ENCODE data around the gene WHRN.

The WHRN gene

DNA sequence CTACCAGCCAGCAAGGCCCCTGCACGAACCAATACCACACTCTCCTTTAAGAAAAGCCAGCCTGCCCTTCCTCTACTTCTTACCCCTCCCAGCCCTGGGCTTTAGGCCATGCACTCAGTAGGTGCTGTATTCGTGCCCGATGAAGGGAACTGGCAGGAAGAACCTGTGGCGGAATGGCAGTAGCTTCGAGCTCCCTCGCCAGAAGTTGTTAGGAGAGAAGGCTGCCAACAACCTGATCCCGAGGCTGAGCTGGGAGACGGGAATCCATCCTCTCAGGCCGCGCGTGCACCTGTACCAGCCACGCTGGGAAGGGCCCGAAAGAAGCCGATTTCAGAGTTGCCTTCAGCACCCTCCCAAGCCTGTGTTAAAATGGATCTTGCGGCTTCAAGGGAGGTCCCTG is 72.2 kb downstream of the WHRN start:
- no peak for DNase-seq (ENCODE audit: low read depth, low spot score)
- no peaks in the 10 kb centered on the region for H3K36me3 ChIP-seq (ENCODE audit: insufficient read depth, insufficient read length, low read length)
- H3K9me3 ChIP-seq (ENCODE audit: insufficient read depth, low read length): no peaks in the 10 kb centered on the region
- no peak overlapping the region for H3K4me3 ChIP-seq (ENCODE audit: insufficient read length, low read depth)
- H3K4me1 ChIP-seq (ENCODE audit: insufficient read depth, insufficient read length): no peaks in the 10 kb centered on the region
- H3K9ac ChIP-seq (ENCODE audit: insufficient read length, low read depth): no peak overlapping the region
- H3K27me3 ChIP-seq (ENCODE audit: insufficient read depth, insufficient read length): no peaks in the 10 kb centered on the region
- TF ChIP-seq SUZ12 (IDR thresholded peaks at IDR 0.05; ENCODE audit: extremely low read depth, insufficient read depth, insufficient read length) (no peak), YY1 (IDR thresholded peaks at IDR 0.05; ENCODE audit: insufficient read depth, insufficient read length) (no peak), ZNF274 (IDR thresholded peaks at IDR 0.05; ENCODE audit: low read depth, low read length) (no peak)

DNA sequence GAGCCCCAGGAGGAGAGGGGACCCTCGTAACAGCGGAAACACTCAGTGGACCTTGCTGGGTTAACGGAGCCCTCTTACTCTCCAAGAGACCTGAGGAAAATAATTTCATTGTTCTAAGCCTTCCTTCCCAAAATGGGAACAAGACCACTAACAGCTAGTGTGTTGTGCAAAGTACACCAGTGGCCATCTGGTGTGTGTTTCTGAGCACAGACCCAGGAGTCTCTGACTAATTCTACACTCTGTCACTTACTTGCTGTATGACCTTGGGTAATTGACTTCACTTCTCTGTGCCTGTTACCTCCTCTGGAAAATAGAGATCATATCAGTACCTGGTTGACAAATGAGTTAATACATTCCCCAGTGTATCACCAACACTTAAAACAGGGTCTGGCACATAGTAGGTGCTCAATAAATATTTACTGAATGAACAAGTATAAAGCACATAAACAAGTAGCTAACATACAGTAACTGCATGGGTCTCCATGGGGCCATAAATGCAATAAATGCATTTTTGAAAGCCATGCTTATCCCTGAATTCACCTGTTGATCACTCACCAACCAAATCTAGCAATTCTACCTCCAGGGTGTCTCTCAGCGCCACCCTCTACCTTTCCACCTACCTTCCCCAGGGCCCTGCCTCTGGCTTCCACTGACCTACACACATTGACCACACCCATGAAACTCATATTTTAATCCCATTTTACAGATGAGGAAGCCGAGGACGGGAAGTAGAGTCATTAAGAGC is 72.8 kb downstream of the WHRN start:
- no peaks in the 10 kb centered on the region for H3K27me3 ChIP-seq (ENCODE audit: insufficient read depth, insufficient read length)
- H3K36me3 ChIP-seq (ENCODE audit: insufficient read depth, insufficient read length, low read length): no peaks in the 10 kb centered on the region
- H3K4me1 ChIP-seq (ENCODE audit: insufficient read depth, insufficient read length): no peaks in the 10 kb centered on the region
- H3K9me3 ChIP-seq (ENCODE audit: insufficient read depth, low read length): no peaks in the 10 kb centered on the region
- DNase-seq (ENCODE audit: low read depth, low spot score): no peak
- no peak overlapping the region for H3K9ac ChIP-seq (ENCODE audit: insufficient read length, low read depth)
- no peak for TF ChIP-seq ZNF274 (IDR thresholded peaks at IDR 0.05; ENCODE audit: low read depth, low read length)
- no peak for TF ChIP-seq SUZ12 (IDR thresholded peaks at IDR 0.05; ENCODE audit: extremely low read depth, insufficient read depth, insufficient read length)
- no peak for TF ChIP-seq YY1 (IDR thresholded peaks at IDR 0.05; ENCODE audit: insufficient read depth, insufficient read length)
- no peak overlapping the region for H3K4me3 ChIP-seq (ENCODE audit: insufficient read length, low read depth)

DNA sequence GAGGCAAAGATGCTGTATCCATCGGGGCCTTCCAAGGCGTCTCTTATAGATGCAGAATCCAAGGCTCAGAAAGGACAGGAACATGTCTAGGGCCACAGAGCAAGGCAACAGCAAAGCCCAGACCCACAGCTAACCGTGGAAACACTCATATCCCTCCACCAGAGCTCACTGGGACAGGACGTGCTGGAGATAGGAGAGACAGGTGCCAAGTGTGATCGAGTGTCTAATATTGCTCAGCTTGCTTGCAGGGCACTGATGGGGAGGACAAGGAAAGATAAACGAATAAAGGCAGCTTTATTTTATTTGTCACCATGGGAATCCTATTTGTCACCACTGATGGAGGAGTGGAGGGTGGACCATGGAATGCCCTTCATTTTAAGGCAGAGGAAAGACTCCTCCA is 73.5 kb downstream of the WHRN start:
- no peak for TF ChIP-seq ZNF274 (IDR thresholded peaks at IDR 0.05; ENCODE audit: low read depth, low read length)
- Histone ChIP-seq H3K9ac (ENCODE audit: insufficient read length, low read depth) (no peak overlapping the region), H3K9me3 (ENCODE audit: insufficient read depth, low read length) (no peaks in the 10 kb centered on the region), H3K27me3 (ENCODE audit: insufficient read depth, insufficient read length) (no peaks in the 10 kb centered on the region), H3K4me1 (ENCODE audit: insufficient read depth, insufficient read length) (no peaks in the 10 kb centered on the region), H3K4me3 (ENCODE audit: insufficient read length, low read depth) (no peak overlapping the region), H3K36me3 (ENCODE audit: insufficient read depth, insufficient read length, low read length) (no peaks in the 10 kb centered on the region)
- DNase-seq (ENCODE audit: low read depth, low spot score): no peak

DNA sequence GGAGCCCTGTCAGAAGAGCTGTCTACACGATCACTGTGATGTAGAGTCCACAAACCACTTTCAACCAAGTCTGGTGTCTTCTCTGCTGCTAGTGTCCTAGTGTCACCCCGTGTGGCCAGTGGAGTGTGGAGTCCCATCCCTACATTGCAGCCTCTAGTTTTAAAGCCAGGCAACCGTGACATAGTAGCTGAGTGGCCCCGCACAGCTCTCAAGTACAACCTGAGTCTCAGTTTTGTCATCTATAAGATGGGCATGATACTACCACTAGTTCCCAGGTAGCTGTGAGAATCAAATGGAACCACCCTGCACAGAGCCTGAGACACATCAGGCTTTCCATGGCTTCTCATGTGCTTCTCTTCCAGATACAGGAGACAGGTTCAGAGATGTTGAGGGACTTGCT is 74.3 kb downstream of the WHRN start:
- Histone ChIP-seq H3K9ac (ENCODE audit: insufficient read length, low read depth) (no peak overlapping the region), H3K36me3 (ENCODE audit: insufficient read depth, insufficient read length, low read length) (no peaks in the 10 kb centered on the region), H3K4me1 (ENCODE audit: insufficient read depth, insufficient read length) (no peaks in the 10 kb centered on the region), H3K9me3 (ENCODE audit: insufficient read depth, low read length) (no peaks in the 10 kb centered on the region), H3K4me3 (ENCODE audit: insufficient read length, low read depth) (no peak overlapping the region), H3K27me3 (ENCODE audit: insufficient read depth, insufficient read length) (no peaks in the 10 kb centered on the region)
- TF ChIP-seq ZNF274 (IDR thresholded peaks at IDR 0.05; ENCODE audit: low read depth, low read length) (no peak), YY1 (IDR thresholded peaks at IDR 0.05; ENCODE audit: insufficient read depth, insufficient read length) (no peak), SUZ12 (IDR thresholded peaks at IDR 0.05; ENCODE audit: extremely low read depth, insufficient read depth, insufficient read length) (no peak)
- no peak for DNase-seq (ENCODE audit: low read depth, low spot score)

DNA sequence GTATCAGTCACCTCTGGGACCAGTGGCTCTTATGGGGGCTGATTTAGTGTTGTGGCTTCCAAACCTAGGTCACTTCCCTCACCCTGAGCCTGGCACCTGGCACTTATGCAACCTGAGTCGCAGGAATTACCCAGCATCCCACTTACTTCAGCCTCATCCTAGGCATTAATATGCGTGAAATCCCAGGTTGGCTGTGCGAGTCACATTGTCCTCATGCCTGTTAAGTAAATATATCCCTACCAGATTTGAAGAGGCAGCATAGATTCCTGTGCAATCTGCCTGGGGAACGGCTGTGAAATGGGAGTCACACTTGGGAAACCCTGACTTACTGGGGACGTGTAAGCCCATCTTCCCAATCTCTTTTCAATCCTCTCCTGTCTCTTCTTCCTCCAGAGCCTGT is 74.8 kb downstream of the WHRN start:
- H3K4me1 ChIP-seq (ENCODE audit: insufficient read depth, insufficient read length): no peaks in the 10 kb centered on the region
- H3K9ac ChIP-seq (ENCODE audit: insufficient read length, low read depth): no peak overlapping the region
- TF ChIP-seq YY1 (IDR thresholded peaks at IDR 0.05; ENCODE audit: insufficient read depth, insufficient read length): no peak
- no peak for TF ChIP-seq ZNF274 (IDR thresholded peaks at IDR 0.05; ENCODE audit: low read depth, low read length)
- no peak for TF ChIP-seq SUZ12 (IDR thresholded peaks at IDR 0.05; ENCODE audit: extremely low read depth, insufficient read depth, insufficient read length)
- H3K27me3 ChIP-seq (ENCODE audit: insufficient read depth, insufficient read length): no peaks in the 10 kb centered on the region
- H3K36me3 ChIP-seq (ENCODE audit: insufficient read depth, insufficient read length, low read length): no peaks in the 10 kb centered on the region
- no peak for DNase-seq (ENCODE audit: low read depth, low spot score)
- H3K4me3 ChIP-seq (ENCODE audit: insufficient read length, low read depth): no peak overlapping the region
- H3K9me3 ChIP-seq (ENCODE audit: insufficient read depth, low read length): no peaks in the 10 kb centered on the region

DNA sequence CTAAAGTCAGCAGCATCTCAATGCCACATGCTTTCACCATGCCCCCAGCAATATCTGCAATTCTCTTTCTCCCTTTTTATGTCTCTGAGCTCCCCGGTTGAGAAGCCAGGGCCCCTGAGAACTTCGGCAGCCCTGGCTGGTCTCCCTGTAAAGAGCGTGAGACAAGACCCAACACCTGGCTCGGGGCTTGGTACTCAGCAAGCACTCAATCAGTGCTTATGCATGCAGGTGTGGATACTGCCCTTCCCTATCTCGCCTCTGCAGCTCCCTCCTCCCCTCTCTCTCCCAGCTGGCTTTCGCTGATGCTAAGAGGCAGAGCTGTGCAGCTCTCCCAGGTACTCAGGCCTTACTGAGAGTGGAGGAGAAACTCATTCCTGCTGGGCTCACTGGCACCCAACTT is 75.8 kb downstream of the WHRN start:
- no peak for TF ChIP-seq YY1 (IDR thresholded peaks at IDR 0.05; ENCODE audit: insufficient read depth, insufficient read length)
- DNase-seq (ENCODE audit: low read depth, low spot score): no peak
- Histone ChIP-seq H3K4me3 (ENCODE audit: insufficient read length, low read depth) (no peak overlapping the region), H3K27me3 (ENCODE audit: insufficient read depth, insufficient read length) (no peaks in the 10 kb centered on the region), H3K9ac (ENCODE audit: insufficient read length, low read depth) (no peak overlapping the region), H3K4me1 (ENCODE audit: insufficient read depth, insufficient read length) (no peaks in the 10 kb centered on the region), H3K36me3 (ENCODE audit: insufficient read depth, insufficient read length, low read length) (peaks cover 2% of the 10 kb centered on the region), H3K9me3 (ENCODE audit: insufficient read depth, low read length) (no peaks in the 10 kb centered on the region)

DNA sequence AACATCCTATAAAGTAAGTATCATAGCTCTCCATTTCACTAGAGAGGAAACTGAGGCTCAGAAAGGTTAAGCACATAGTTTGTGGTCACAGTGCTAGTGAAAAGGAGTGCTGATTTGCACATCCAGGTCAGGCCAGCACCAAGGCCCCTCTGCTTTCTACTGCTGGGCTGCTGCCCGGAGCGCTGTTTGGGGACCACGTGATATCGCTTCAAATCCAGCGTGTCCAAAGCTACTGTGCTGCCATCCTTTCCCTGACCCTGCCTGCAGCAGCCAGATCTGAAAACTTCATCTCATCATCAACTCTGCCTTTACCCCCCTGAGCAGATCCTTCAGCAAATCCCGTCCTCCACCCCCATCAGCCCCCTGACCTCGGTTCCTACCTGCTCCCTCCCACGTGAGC is 76.8 kb downstream of the WHRN start:
- Histone ChIP-seq H3K9ac (ENCODE audit: insufficient read length, low read depth) (no peak overlapping the region), H3K27me3 (ENCODE audit: insufficient read depth, insufficient read length) (no peaks in the 10 kb centered on the region), H3K36me3 (ENCODE audit: insufficient read depth, insufficient read length, low read length) (peaks cover 2% of the 10 kb centered on the region), H3K4me1 (ENCODE audit: insufficient read depth, insufficient read length) (peaks cover 6% of the 10 kb centered on the region), H3K4me3 (ENCODE audit: insufficient read length, low read depth) (no peak overlapping the region), H3K9me3 (ENCODE audit: insufficient read depth, low read length) (no peaks in the 10 kb centered on the region)
- no peak for DNase-seq (ENCODE audit: low read depth, low spot score)
- TF ChIP-seq YY1 (IDR thresholded peaks at IDR 0.05; ENCODE audit: insufficient read depth, insufficient read length): no peak
- no peak for TF ChIP-seq ZNF274 (IDR thresholded peaks at IDR 0.05; ENCODE audit: low read depth, low read length)
- TF ChIP-seq SUZ12 (IDR thresholded peaks at IDR 0.05; ENCODE audit: extremely low read depth, insufficient read depth, insufficient read length): no peak

Data from NT2/D1 (cell line).